MM.1S (cell line): ENCODE results near the gene HYAL2.

ENCODE experiments used
- EZH2 ChIP-seq: fragments of 300-600 bp; sonication (generic); optimal IDR thresholded peaks from 2 replicates; pipeline ENCODE3; 2017; ENCODE audit warnings: low read depth, mild to moderate bottlenecking, antibody characterized with exemption, low read length, mixed read lengths
- TF ChIP-seq, protein P1 (sequence below): fragments of 300-600 bp; sonication (generic); IDR thresholded peaks from 2 replicates; pipeline ENCODE4 v1.5.1; 2016; ENCODE audit warnings: antibody characterized with exemption, low read length, mixed read lengths

DNA sequence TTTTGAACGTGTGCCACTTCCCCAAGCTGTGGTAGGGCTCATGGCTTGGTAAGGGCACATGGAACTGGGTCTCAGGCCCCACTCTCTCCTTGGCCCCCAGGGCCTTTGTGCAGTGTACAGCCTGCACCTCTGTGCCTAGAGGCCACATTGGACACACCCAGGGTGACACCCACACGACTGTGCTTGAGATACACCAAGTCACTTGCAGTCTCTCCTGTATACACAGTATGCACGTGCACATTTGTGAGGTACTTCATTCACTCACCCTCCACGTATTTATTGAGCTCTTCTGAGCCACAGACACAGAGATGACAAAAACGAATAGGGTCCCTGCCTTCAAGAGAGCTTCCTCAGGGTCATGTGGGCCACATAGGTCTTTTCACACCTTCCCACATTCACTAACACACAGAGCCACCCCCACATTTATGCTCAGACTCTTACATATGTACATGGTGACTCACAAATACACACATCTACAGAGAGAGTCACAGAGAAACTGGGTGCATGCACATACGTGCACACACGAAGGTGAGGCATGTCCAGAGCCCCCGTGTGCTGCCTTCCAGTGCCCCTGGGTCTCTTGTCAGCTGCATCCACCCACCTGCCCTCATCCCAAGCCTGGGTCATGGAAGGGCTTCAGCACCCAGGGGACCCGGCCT lies 46.6 kb upstream of the HYAL2 start:
- TF ChIP-seq, protein P1, sequence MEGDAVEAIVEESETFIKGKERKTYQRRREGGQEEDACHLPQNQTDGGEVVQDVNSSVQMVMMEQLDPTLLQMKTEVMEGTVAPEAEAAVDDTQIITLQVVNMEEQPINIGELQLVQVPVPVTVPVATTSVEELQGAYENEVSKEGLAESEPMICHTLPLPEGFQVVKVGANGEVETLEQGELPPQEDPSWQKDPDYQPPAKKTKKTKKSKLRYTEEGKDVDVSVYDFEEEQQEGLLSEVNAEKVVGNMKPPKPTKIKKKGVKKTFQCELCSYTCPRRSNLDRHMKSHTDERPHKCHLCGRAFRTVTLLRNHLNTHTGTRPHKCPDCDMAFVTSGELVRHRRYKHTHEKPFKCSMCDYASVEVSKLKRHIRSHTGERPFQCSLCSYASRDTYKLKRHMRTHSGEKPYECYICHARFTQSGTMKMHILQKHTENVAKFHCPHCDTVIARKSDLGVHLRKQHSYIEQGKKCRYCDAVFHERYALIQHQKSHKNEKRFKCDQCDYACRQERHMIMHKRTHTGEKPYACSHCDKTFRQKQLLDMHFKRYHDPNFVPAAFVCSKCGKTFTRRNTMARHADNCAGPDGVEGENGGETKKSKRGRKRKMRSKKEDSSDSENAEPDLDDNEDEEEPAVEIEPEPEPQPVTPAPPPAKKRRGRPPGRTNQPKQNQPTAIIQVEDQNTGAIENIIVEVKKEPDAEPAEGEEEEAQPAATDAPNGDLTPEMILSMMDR: no peak
- TF ChIP-seq EZH2: no peak
